ENCODE measurements around the gene MAMLD1. TPM values are rescaled to one million over a fixed set of nuclear protein-coding genes. Genes with fewer than 3 reads are reported as not detected.

The MAMLD1 gene
- total and polyA plus RNA-seq, 2 experiments from 2014 or later = 2.1 to 2.4 TPM

DNA sequence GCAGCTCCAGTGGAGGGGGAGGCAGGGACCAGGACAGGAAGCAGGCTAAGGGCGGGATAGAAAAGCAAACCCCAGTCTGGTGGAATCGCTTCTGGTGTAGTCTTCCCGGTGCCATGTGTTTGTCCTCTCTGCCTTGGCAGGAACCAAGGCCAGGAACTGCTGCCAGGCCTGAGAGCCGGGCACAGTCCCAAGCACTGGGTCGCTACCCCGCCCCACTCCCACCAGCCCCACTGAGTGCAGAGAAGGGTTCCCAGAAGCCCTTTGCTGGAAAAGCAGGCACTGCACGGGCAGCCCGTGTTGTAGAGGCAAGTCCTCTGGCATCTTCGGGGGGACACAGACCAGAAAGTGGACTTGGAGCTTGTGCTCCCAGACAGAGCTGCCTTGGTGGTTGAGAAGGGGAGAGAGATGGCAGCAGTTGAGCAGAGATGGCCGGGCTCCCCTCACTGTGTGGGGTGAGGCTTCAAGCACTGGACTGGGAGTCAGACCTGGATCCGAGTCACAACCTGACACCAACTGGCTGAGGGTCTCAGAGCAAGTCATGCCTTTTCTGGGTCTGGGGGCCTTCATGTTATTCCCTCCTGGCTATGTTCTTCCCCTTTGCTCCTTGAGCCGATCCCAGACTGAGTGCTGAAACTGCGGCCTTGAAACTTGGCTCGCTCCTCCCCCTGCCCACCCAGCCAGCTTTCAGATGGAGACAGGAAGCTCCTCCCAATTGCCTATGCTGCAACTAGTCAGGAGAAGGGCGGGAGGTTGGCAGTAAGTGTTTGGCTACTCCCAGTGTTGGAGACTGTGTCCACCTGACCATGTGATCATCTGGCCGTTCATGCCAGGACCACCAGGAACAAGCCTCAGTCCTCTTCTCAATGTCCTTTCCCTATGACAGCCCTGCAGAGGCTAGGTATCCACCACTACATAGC is 145.6 kb downstream of the MAMLD1 start:
- no peaks in the 10 kb centered on the region for H3K4me1 ChIP-seq (ENCODE audit: insufficient read depth)
- DNase-seq (ENCODE audit: low spot score) = no peak
- H3K9me3 ChIP-seq (ENCODE audit: low read depth) = no peaks in the 10 kb centered on the region
- H3K36me3 ChIP-seq (replicated peaks; ENCODE audit: insufficient read depth, low read depth) = no peaks in the 10 kb centered on the region
- no peak overlapping the region for H3K4me2 ChIP-seq
- no peaks in the 10 kb centered on the region for H3K9me2 ChIP-seq (replicated peaks; ENCODE audit: insufficient read depth)
- no peaks in the 10 kb centered on the region for H4K20me1 ChIP-seq (ENCODE audit: insufficient read depth, poor library complexity, severe bottlenecking)
- H3K79me2 ChIP-seq = no peaks in the 10 kb centered on the region
- H3K27ac ChIP-seq = no peak overlapping the region
- TF ChIP-seq EZH2 (IDR thresholded peaks at IDR 0.05; ENCODE audit: borderline replicate concordance) (no peak), EZH2phosphoT487 (IDR thresholded peaks at IDR 0.05; ENCODE audit: low read depth, severe bottlenecking, unreplicated experiment) (no peak)
- TF ChIP-seq, protein P1, sequence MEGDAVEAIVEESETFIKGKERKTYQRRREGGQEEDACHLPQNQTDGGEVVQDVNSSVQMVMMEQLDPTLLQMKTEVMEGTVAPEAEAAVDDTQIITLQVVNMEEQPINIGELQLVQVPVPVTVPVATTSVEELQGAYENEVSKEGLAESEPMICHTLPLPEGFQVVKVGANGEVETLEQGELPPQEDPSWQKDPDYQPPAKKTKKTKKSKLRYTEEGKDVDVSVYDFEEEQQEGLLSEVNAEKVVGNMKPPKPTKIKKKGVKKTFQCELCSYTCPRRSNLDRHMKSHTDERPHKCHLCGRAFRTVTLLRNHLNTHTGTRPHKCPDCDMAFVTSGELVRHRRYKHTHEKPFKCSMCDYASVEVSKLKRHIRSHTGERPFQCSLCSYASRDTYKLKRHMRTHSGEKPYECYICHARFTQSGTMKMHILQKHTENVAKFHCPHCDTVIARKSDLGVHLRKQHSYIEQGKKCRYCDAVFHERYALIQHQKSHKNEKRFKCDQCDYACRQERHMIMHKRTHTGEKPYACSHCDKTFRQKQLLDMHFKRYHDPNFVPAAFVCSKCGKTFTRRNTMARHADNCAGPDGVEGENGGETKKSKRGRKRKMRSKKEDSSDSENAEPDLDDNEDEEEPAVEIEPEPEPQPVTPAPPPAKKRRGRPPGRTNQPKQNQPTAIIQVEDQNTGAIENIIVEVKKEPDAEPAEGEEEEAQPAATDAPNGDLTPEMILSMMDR (IDR thresholded peaks at IDR 0.05; ENCODE audit: poor library complexity) = no peak
- WGBS (ENCODE audit: low lambda C conversion rate, missing lambda C conversion rate) = 73% methylated on average over 15 of the region's 16 CpGs
- H2AFZ ChIP-seq = no peak overlapping the region
- H3K27me3 ChIP-seq = no peaks in the 10 kb centered on the region
- no peak overlapping the region for H3K4me3 ChIP-seq

DNA sequence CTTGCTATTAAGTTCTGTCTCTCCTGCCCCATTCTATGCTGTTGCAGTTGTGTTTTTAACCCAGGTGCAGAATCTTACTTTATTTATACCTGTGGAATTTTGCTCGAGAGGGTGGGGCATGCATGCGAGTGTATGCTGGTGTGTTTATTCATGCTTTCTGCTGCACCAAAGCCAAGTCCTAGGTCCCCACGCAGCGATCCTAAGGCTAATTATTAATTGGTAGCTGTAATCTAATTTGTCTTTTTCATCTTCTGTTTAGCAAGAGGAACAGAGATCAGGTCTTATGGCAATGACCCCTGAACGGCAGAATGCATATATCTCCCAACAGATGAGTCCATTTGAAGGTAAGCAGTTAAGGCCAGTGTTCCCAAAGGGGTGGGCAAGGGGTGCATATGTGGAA is 146.6 kb downstream of the MAMLD1 start:
- no peak for TF ChIP-seq EZH2phosphoT487 (IDR thresholded peaks at IDR 0.05; ENCODE audit: low read depth, severe bottlenecking, unreplicated experiment)
- no peak for TF ChIP-seq EZH2 (IDR thresholded peaks at IDR 0.05; ENCODE audit: borderline replicate concordance)
- TF ChIP-seq, protein P1 (IDR thresholded peaks at IDR 0.05; ENCODE audit: poor library complexity) = no peak
- Histone ChIP-seq H3K36me3 (replicated peaks; ENCODE audit: insufficient read depth, low read depth) (no peaks in the 10 kb centered on the region), H3K9me2 (replicated peaks; ENCODE audit: insufficient read depth) (no peaks in the 10 kb centered on the region)

GRCh38 chrX:150512461-150512901 is 149.4 kb downstream of the MAMLD1 start:
- H3K4me3 ChIP-seq = no peak overlapping the region
- H3K9me3 ChIP-seq (ENCODE audit: low read depth) = no peaks in the 10 kb centered on the region
- no peak overlapping the region for H2AFZ ChIP-seq
- no peaks in the 10 kb centered on the region for H3K79me2 ChIP-seq
- no peaks in the 10 kb centered on the region for H3K9me2 ChIP-seq (replicated peaks; ENCODE audit: insufficient read depth)
- no peaks in the 10 kb centered on the region for H3K27me3 ChIP-seq
- no peak for DNase-seq (ENCODE audit: low spot score)
- no peak overlapping the region for H3K4me2 ChIP-seq
- TF ChIP-seq EZH2phosphoT487 (IDR thresholded peaks at IDR 0.05; ENCODE audit: low read depth, severe bottlenecking, unreplicated experiment) (no peak), EZH2 (IDR thresholded peaks at IDR 0.05; ENCODE audit: borderline replicate concordance) (no peak)
- TF ChIP-seq, protein P1 (IDR thresholded peaks at IDR 0.05; ENCODE audit: poor library complexity) = no peak
- no peaks in the 10 kb centered on the region for H3K36me3 ChIP-seq (replicated peaks; ENCODE audit: insufficient read depth, low read depth)
- no peak overlapping the region for H3K27ac ChIP-seq
- no peaks in the 10 kb centered on the region for H3K4me1 ChIP-seq (ENCODE audit: insufficient read depth)
- WGBS (ENCODE audit: low lambda C conversion rate, missing lambda C conversion rate) = 79% methylated on average over 14 of the region's 14 CpGs
- H4K20me1 ChIP-seq (ENCODE audit: insufficient read depth, poor library complexity, severe bottlenecking) = no peaks in the 10 kb centered on the region

More for the DNA sequence above, 146.6 kb downstream of the MAMLD1 start:
- H3K9me3 ChIP-seq (ENCODE audit: low read depth) = no peaks in the 10 kb centered on the region
- H3K27me3 ChIP-seq = no peaks in the 10 kb centered on the region
- no peak overlapping the region for H3K4me3 ChIP-seq
- H4K20me1 ChIP-seq (ENCODE audit: insufficient read depth, poor library complexity, severe bottlenecking) = no peaks in the 10 kb centered on the region
- WGBS (ENCODE audit: low lambda C conversion rate, missing lambda C conversion rate) = 78% methylated on average over 5 of the region's 5 CpGs
- no peak overlapping the region for H2AFZ ChIP-seq
- H3K4me2 ChIP-seq = no peak overlapping the region
- H3K27ac ChIP-seq = no peak overlapping the region
- DNase-seq (ENCODE audit: low spot score) = no peak
- no peaks in the 10 kb centered on the region for H3K4me1 ChIP-seq (ENCODE audit: insufficient read depth)
- no peaks in the 10 kb centered on the region for H3K79me2 ChIP-seq
